Ectodermal cell (in vitro differentiated cells): Measurements from ENCODE around the gene COL15A1.

Source experiments
- H3K27ac ChIP-seq: 2 replicates; pipeline ENCODE4 v1.7.0; 2013; ENCODE audit warnings: mild to moderate bottlenecking, low read depth, low read length; ENCODE audit not compliant: insufficient read depth, poor library complexity, severe bottlenecking
- H3K27me3 ChIP-seq: 2 replicates; pipeline ENCODE4 v1.7.0; 2013; ENCODE audit warnings: mild to moderate bottlenecking, low read length; ENCODE audit not compliant: insufficient read depth, control insufficient read depth, poor library complexity, severe bottlenecking
- H3K36me3 ChIP-seq: one replicate; pipeline ENCODE4 v1.7.0; 2013; ENCODE audit warnings: low read length; ENCODE audit not compliant: control insufficient read depth, insufficient read depth
- H3K4me1 ChIP-seq: one replicate; pipeline ENCODE4 v1.7.0; 2013; ENCODE audit warnings: low read length; ENCODE audit not compliant: control insufficient read depth, insufficient read depth
- H3K4me3 ChIP-seq: 2 replicates; pipeline ENCODE4 v1.7.0; 2013; ENCODE audit warnings: low read depth, low read length, control low read depth; ENCODE audit not compliant: insufficient read depth
- H3K9me3 ChIP-seq: 2 replicates; pipeline ENCODE4 v1.7.0; 2013; ENCODE audit warnings: mild to moderate bottlenecking, low read length, moderate library complexity; ENCODE audit not compliant: control insufficient read depth
- WGBS, 2 experiments: methylation state at CpG; one replicate each; pipeline ENCODE4 v1.1.7; 2013; ENCODE audit warnings: missing lambda C conversion rate in 2 of 2; 5-methylcytosine and 5-hydroxymethylcytosine counted together

The COL15A1 gene

DNA sequence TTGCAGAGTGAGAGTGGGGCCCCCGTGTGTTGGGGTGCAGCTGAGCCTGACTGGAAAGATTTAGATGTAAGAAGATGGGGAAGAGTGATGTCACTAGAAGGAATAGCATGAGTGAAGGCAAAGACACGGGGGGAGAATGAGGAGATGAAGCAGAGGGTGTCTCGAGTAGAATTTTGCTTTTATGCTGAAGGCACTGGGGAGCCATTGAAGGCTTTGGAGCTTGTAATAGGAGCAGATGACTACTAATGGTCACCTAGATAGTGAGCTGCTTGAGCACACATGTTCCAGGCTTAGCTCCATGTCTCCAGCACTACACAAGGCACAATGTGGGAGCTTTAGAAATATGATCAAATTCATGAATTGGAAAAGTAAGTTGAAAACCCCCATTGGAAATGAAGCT is 32.1 kb downstream of the COL15A1 start:
- no peak overlapping the region for H3K27ac ChIP-seq
- H3K9me3 ChIP-seq, result no peaks in the 10 kb centered on the region
- H3K4me3 ChIP-seq, result no peak overlapping the region
- 87 to 89% methylated on average over 3 of the region's 3 CpGs for WGBS, 2 experiments
- H3K36me3 ChIP-seq, result no peaks in the 10 kb centered on the region
- peaks cover 37% of the 10 kb centered on the region for H3K4me1 ChIP-seq
- peaks cover 23% of the 10 kb centered on the region for H3K27me3 ChIP-seq

DNA sequence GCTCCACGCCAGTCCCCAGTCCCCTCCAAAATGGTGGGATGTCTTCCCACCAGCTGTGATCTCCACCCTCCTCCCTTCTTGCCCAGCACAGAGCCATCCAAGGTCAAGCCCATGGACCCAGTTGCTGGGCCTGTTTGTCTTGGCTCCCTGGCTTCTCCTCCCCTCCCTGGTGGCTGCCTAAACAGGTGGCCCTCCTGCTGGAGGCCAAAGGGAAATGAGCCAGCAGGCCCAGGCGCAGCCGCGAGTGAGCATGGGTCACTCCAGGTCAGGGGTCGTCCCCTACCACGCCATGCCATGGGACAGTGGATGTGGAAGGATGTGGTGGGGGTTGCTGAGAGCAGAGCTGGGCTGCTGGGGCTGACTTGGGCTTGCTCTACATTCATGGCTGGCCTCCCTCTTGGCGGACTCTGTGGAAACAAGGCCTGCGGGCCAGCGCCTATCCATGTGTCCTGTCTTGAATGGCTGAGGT is 33.6 kb downstream of the COL15A1 start:
- Histone ChIP-seq H3K4me3 (no peak overlapping the region), H3K9me3 (no peaks in the 10 kb centered on the region), H3K4me1 (peaks cover 28% of the 10 kb centered on the region), H3K27me3 (peaks cover 23% of the 10 kb centered on the region), H3K27ac (no peak overlapping the region), H3K36me3 (no peaks in the 10 kb centered on the region)
- WGBS, 2 experiments, result 94% methylated on average over 9 of the region's 9 CpGs

DNA sequence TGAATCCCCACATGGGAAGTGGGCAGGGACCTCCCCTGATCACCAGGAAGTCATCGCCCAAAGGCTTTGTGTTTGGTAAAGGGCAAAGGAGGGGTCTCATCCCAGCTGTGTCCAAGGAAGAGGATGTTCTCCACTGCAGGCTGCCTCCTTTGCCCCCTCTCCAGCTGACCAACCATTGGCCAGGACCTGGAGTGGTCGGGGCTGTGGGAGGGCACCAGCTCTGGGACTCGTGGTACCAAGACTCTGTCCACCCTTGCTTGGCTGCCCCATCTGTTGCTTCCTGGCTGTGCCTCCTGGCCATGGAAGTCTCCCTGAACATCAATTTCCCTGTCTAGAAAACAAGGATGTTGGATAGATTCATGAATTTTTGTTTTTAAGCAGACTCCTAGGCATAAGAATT is 34.1 kb downstream of the COL15A1 start:
- Histone ChIP-seq H3K4me1 (peaks cover 28% of the 10 kb centered on the region), H3K9me3 (no peaks in the 10 kb centered on the region), H3K27ac (no peak overlapping the region), H3K4me3 (no peak overlapping the region), H3K36me3 (no peaks in the 10 kb centered on the region), H3K27me3 (peaks cover 23% of the 10 kb centered on the region)
- WGBS, 2 experiments, result 93 to 94% methylated on average over 3 of the region's 3 CpGs

DNA sequence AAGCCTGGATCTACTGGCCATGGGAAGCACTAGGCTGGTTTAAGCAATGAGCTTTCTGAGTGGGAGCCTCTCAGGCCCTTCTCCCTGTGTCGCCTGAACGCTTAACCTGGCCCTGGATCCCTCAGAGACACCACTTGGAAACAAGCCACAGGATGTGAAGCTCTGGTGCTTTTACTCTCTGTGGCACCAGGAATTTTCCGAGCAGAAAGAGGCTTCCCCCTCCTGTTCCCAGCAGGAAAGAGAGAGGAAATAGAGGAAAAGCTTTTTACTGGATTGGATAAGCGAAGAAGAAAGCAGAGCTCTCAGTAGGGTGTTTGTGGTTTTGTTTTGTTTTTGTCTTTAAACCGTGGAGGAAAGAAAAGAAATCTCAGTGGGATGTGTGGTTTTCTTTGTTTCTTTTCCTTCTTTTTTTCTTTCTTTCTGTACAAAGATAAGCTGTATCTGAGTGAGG is 34.5 kb downstream of the COL15A1 start:
- 3 to 4% methylated on average over 5 of the region's 5 CpGs for WGBS, 2 experiments
- H3K36me3 ChIP-seq, result no peaks in the 10 kb centered on the region
- H3K4me1 ChIP-seq, result peaks cover 28% of the 10 kb centered on the region
- no peaks in the 10 kb centered on the region for H3K9me3 ChIP-seq
- no peak overlapping the region for H3K4me3 ChIP-seq
- H3K27me3 ChIP-seq, result peaks cover 23% of the 10 kb centered on the region
- H3K27ac ChIP-seq, result peak overlapping the region; percentile 80

DNA sequence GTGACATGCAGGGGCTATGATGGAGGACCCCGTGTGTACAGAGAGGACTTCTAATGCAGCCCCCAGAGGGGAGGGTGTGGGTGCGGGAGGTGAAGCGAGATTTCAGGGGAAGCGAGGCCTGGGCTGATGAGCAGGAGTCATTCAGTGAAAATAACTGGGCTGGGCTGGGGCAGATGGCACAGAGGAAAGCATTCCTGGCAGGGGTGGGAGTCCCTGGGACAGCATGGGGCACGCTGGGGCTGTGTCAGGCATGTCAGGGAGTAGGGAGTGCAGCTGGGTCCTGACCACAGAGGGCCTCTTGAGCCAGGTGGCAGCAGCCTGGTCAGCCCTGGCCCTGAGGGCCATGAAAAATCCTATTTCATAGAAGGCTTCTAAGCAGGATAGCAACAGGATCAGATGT is 36.6 kb downstream of the COL15A1 start:
- peaks cover 25% of the 10 kb centered on the region for H3K4me1 ChIP-seq
- peaks cover 11% of the 10 kb centered on the region for H3K27me3 ChIP-seq
- H3K27ac ChIP-seq, result no peak overlapping the region
- H3K9me3 ChIP-seq, result no peaks in the 10 kb centered on the region
- H3K36me3 ChIP-seq, result no peaks in the 10 kb centered on the region
- 82 to 86% methylated on average over 5 of the region's 5 CpGs for WGBS, 2 experiments
- no peak overlapping the region for H3K4me3 ChIP-seq

DNA sequence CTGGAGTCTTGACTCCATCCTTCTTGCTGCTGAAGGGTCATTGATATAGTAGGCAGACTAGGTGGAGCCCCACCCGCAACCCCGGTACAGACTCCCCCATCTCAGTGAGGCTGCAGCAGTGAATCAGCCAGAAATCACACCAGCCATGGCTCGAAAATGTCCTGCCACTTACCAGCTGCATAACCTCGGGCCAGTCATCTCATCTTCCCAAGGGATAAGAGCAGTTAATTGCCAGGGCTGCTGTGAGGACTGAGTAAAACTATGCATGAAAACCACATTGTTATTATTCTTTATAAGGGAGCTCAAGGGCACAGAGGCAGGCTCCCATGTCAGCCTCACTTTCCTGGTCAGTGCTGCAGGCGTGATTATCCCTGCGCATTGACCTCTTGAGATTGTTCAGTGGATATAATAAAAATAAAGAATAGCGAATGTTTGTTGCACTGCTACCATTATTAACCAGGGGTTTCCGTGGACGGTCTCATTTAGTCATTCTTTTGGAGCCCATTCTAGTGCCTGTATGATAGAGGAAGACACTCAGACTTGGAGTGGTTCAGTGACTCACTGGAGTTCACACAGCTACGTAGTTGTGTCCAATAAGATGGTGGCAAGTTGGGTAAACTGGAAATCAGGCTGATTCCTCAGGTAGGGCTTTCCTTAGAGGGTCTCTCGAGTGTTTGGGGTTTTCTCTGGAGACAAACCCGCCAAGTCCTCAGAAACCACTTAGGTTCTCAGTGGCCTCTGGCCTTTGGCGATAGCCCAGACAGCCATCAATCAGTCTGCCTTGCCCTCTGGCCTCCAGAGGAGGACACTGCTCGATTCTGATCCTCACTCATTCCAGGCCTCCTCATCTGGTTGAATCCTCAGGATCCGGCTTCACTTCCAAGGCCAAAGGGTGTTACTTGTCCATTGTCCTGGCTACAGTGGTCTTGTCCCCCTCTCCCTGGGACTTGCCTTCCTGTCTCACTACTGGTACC is 39.9 kb downstream of the COL15A1 start:
- Histone ChIP-seq H3K27ac (no peak overlapping the region), H3K36me3 (no peaks in the 10 kb centered on the region), H3K4me1 (peaks cover 10% of the 10 kb centered on the region), H3K27me3 (no peaks in the 10 kb centered on the region), H3K4me3 (no peak overlapping the region), H3K9me3 (no peaks in the 10 kb centered on the region)
- WGBS, 2 experiments, result 94% methylated on average over 15 of the region's 15 CpGs

DNA sequence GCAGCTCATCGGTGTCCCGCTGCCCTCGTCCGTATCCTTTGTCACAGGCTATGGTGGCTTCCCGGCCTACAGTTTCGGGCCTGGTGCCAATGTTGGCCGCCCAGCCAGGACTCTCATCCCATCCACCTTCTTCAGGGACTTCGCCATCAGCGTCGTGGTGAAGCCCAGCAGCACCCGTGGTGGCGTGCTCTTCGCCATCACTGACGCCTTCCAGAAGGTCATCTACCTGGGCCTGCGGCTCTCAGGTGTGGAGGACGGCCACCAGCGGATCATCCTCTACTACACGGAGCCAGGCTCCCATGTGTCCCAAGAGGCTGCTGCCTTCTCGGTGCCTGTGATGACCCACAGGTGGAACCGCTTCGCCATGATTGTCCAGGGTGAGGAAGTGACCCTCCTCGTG is 41.9 kb downstream of the COL15A1 start:
- no peaks in the 10 kb centered on the region for H3K9me3 ChIP-seq
- H3K4me3 ChIP-seq, result no peak overlapping the region
- H3K36me3 ChIP-seq, result no peaks in the 10 kb centered on the region
- WGBS, 2 experiments, result 96 to 98% methylated on average over 22 of the region's 22 CpGs
- no peak overlapping the region for H3K27ac ChIP-seq
- peaks cover 15% of the 10 kb centered on the region for H3K4me1 ChIP-seq
- H3K27me3 ChIP-seq, result no peaks in the 10 kb centered on the region

DNA sequence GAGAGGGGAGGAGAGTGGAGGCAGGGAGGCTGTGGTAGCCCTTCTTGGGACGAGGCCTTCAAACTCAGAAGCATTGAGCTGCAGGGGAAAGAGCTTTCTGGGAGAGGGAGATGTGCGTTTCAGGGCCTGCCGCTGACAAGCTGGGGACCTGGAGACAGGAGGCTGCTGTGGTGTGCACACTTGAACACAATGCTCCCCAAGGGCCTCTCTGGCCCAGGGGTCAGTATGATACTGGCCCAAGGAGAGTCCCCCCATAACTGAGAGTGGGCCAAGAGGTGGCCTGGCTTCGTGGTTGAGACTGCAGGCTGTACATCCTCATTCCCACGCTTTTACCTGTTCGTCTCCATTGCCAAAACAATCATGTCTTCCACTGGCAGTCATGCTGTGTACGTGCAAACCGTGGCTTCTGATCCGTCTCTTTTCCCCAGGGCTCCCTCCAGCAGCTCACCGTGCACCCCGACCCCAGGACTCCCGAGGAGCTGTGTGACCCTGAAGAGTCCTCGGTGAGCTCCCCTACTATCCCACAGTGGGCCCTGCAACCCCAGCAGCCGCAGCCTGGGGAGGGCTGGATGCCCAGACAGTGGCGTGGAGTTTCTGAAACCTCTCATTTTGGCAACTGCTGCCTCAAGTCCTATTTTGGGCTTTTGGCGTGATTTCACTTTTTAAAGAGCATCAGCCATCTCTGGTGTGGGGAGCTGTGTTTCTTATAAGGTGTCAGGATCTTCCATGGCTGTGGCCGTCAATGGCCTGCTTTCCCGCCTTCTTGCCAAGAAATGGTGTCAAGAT is 43.4 kb downstream of the COL15A1 start:
- 94 to 95% methylated on average over 18 of the region's 18 CpGs for WGBS, 2 experiments
- Histone ChIP-seq H3K4me3 (no peak overlapping the region), H3K36me3 (no peaks in the 10 kb centered on the region), H3K27ac (no peak overlapping the region), H3K9me3 (no peaks in the 10 kb centered on the region), H3K27me3 (no peaks in the 10 kb centered on the region), H3K4me1 (peaks cover 11% of the 10 kb centered on the region)

DNA sequence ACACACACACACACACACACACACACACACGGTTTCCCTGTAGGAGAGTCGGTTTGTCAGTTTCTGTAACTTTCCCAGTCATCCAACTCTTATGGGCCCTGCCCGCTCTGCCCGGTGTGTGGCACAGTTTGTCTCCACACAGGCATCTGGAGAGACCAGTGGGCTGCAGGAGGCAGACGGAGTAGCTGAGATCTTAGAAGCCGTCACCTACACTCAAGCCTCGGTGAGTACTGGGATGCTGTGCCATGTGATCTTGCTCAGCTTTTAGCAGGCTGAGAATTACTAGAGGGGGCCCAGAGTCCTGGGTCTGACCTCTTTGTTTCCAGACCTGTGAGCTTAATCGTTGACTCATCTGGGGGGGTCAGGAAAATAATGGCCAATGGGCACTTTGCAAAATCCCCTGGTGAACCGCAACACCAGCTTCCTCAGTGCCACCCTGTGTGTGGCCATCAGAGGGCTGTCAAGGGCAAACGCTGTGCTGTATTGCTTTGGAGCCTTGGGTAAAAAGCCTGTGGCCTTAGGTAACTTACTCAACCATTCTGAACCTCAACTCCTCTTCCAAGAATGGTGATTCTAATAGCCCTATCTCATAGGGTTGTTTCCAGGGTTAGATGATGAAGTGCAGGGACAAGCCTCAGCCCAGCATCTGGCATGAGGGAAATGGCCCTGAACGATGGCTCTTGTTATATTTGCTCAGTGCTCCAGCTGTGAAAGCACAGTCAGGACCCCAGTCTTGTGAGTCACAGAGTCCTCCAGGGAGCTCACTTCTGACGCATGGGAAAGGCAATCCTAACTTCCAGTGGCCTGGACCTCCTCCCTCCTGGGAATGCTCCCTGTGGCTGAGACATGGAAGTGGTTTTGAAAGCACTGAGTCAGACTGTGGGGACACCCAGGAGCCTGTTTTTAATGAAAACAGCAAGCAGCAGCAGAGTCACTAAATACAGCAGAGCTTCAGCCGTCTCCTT is 45.6 kb downstream of the COL15A1 start:
- WGBS, 2 experiments, result 70 to 73% methylated on average over 13 of the region's 13 CpGs
- no peaks in the 10 kb centered on the region for H3K9me3 ChIP-seq
- H3K27me3 ChIP-seq, result no peaks in the 10 kb centered on the region
- no peak overlapping the region for H3K27ac ChIP-seq
- H3K4me1 ChIP-seq, result peaks cover 11% of the 10 kb centered on the region
- H3K4me3 ChIP-seq, result no peak overlapping the region
- H3K36me3 ChIP-seq, result no peaks in the 10 kb centered on the region
